OCI-LY3 (cell line): ENCODE results near the gene ICAM1.

ENCODE experiments used
- H2AFZ ChIP-seq: fragments of 200-600, 300-600 bp; shearing (Covaris generic); 2 replicates; pipeline ENCODE4 v1.6.0; 2014; ENCODE audit warnings: antibody characterized with exemption, low read depth, low read length
- H3K27ac ChIP-seq: fragments of 200-600, 300-600 bp; sonication (generic); 2 replicates; pipeline ENCODE4 v1.5.1; 2014; ENCODE audit warnings: mild to moderate bottlenecking, low read length, moderate library complexity, mixed read lengths
- H3K27me3 ChIP-seq: fragments of 200-600, 300-600 bp; sonication (generic); 2 replicates; pipeline ENCODE4 v1.6.1; 2014; ENCODE audit warnings: low read depth, low read length, mixed read lengths
- H3K36me3 ChIP-seq: fragments of 200-600, 300-600 bp; sonication (generic); replicated peaks from 2 replicates; pipeline ENCODE3; 2014; ENCODE audit warnings: low read depth, low read length, mixed read lengths
- H3K4me1 ChIP-seq: fragments of 300-600, 200-600 bp; sonication (generic); 2 replicates; pipeline ENCODE4 v1.6.1; 2014; ENCODE audit warnings: low read length, mixed read lengths
- H3K4me2 ChIP-seq: fragments of 200-600, 300-600 bp; sonication (generic); 2 replicates; pipeline ENCODE4 v1.6.1; 2014; ENCODE audit warnings: low read length, mixed read lengths
- H3K4me3 ChIP-seq: fragments of 300-600, 200-600 bp; sonication (generic); 2 replicates; pipeline ENCODE4 v1.5.1; 2014; ENCODE audit warnings: antibody characterized with exemption, mild to moderate bottlenecking, low read length, moderate library complexity
- H3K79me2 ChIP-seq: fragments of 300-600, 200-600 bp; shearing (Covaris generic); 2 replicates; pipeline ENCODE4 v1.6.1; 2014; ENCODE audit warnings: mild to moderate bottlenecking, low read length, mixed read lengths
- H3K9ac ChIP-seq: fragments of 300-600, 200-600 bp; shearing (Covaris generic); 2 replicates; pipeline ENCODE4 v1.6.0; 2014; ENCODE audit warnings: mild to moderate bottlenecking, low read length, moderate library complexity
- H3K9me3 ChIP-seq: fragments of 200-600, 300-600 bp; shearing (Covaris generic); 2 replicates; pipeline ENCODE4 v1.6.1; 2014; ENCODE audit warnings: low read length, mixed read lengths; ENCODE audit not compliant: insufficient read depth
- H4K20me1 ChIP-seq: fragments of 200-600, 300-600 bp; sonication (generic); 2 replicates; pipeline ENCODE4 v1.6.1; 2016; ENCODE audit warnings: low read length, mixed read lengths; ENCODE audit not compliant: insufficient read depth
- EZH2phosphoT487 ChIP-seq: fragments of 200-600 bp; shearing (Covaris generic); IDR thresholded peaks from 2 replicates; pipeline ENCODE4 v1.6.1; 2018; ENCODE audit warnings: antibody characterized with exemption, mixed run types, low read depth
- TF ChIP-seq, protein P1 (sequence below): fragments of 200-600, 300-600 bp; sonication (generic); IDR thresholded peaks from 2 replicates; pipeline ENCODE4 v1.5.1; 2014; ENCODE audit warnings: antibody characterized with exemption, low read length, low read depth

Gene ICAM1

DNA sequence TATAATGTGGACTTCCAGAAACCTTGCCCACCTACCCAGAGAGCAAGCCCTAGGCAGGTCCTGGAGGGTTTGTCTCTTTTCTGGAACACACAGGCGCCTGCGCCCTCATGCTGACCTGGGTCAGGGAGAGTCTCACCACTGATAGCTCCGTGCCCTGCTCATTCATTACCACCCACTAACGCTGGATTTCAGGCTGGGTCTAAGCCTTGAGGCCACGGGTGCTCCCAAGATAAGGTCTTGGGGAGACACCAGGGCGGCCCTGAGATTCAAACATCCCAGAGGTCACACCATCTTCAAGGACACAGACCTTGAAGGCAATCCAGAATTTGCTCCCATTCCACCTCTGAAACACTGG lies 44.9 kb upstream of the ICAM1 start:
- peaks cover 33% of the 10 kb centered on the region for H4K20me1 ChIP-seq
- TF ChIP-seq EZH2phosphoT487: no peak
- no peaks in the 10 kb centered on the region for H3K27me3 ChIP-seq
- H3K4me3 ChIP-seq: no peak overlapping the region
- H3K36me3 ChIP-seq: peaks cover 13% of the 10 kb centered on the region
- H3K9me3 ChIP-seq: no peaks in the 10 kb centered on the region
- no peak overlapping the region for H2AFZ ChIP-seq
- peaks cover 26% of the 10 kb centered on the region for H3K4me1 ChIP-seq
- H3K9ac ChIP-seq: no peak overlapping the region
- no peak overlapping the region for H3K27ac ChIP-seq
- H3K79me2 ChIP-seq: peaks cover 36% of the 10 kb centered on the region
- H3K4me2 ChIP-seq: no peak overlapping the region

DNA sequence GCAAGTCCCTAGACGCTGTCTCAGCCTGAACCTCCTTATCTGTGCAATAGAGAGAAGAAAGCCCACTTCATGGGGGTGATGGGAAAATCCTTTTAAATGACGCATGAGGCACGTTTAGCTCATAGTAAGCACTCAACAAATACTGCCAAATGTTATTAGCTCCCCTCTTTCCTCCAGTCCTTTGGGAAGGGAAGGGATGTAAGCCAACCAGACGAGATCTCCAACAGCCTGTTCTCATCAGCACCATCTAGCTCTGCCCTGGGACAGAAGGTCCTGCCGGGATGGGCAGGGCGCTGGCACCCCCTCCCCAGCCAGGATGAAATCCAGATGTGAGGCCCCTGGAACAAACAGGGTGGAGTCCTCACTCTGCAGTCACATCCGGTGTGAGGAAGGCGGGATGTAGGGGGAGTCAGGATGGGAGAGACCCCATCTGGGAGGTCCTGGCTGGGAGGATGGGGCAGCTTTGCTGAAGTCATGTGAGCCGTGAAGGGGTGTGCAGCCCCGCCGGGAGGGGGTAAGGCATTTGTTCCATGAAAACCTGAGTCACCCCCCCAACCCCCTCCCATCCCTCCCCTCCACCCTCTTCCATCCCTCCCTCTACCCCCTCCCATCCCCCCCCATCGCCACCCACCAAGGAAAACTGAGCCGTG lies 44.4 kb upstream of the ICAM1 start:
- peaks cover 36% of the 10 kb centered on the region for H3K79me2 ChIP-seq
- no peaks in the 10 kb centered on the region for H3K9me3 ChIP-seq
- no peaks in the 10 kb centered on the region for H3K27me3 ChIP-seq
- peaks cover 33% of the 10 kb centered on the region for H4K20me1 ChIP-seq
- H3K4me2 ChIP-seq: no peak overlapping the region
- peaks cover 27% of the 10 kb centered on the region for H3K4me1 ChIP-seq
- H3K27ac ChIP-seq: no peak overlapping the region
- H3K36me3 ChIP-seq: peaks cover 13% of the 10 kb centered on the region
- no peak overlapping the region for H3K9ac ChIP-seq
- no peak overlapping the region for H2AFZ ChIP-seq
- TF ChIP-seq, protein P1, sequence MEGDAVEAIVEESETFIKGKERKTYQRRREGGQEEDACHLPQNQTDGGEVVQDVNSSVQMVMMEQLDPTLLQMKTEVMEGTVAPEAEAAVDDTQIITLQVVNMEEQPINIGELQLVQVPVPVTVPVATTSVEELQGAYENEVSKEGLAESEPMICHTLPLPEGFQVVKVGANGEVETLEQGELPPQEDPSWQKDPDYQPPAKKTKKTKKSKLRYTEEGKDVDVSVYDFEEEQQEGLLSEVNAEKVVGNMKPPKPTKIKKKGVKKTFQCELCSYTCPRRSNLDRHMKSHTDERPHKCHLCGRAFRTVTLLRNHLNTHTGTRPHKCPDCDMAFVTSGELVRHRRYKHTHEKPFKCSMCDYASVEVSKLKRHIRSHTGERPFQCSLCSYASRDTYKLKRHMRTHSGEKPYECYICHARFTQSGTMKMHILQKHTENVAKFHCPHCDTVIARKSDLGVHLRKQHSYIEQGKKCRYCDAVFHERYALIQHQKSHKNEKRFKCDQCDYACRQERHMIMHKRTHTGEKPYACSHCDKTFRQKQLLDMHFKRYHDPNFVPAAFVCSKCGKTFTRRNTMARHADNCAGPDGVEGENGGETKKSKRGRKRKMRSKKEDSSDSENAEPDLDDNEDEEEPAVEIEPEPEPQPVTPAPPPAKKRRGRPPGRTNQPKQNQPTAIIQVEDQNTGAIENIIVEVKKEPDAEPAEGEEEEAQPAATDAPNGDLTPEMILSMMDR: no peak
- TF ChIP-seq EZH2phosphoT487: no peak
- no peak overlapping the region for H3K4me3 ChIP-seq

DNA sequence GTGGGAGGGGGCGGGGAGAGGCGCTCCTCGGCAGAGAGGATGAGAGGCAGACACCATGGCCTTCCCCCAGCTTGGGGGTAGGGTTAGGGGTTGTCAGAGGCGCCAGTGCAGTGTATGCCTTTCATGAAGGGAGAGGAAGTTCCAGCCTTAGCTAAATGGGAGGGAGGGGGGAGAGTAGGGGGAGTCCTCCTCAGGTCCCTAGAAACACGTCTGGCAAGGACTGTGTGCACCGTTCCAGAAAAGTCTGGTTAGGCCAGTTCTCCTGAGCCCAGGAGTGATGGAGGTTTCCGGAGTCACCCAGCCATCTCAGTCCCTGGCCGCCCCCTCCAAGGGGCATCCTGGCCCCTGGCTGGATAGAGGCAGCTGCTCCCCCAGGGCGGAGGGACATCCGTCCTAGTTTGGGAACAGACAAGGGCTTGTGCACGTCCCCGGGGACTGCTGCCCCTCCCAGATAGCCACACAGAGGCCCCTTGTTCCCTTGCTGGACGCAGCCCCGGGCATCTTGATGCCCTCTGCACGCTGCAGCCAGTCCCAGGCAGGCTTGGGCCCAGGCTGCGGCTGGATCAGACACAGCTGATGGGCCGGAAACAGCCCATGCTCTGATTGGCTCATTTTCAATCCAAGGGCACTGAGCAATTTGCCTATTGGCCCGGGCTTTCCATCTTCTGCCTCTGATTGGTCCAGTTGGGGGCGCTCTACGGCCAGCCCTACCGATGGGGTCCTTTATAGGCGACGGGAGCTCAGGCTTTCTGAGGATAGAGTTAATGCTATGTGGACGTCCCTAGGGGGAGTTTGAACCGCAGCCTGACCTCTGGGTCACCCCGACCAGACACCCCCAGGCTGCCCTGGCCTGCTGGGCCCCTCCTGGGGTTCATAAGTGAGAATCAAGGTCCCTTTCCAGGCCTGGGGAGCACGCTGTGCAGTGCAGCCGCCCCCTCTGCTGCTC lies 43.6 kb upstream of the ICAM1 start:
- Histone ChIP-seq H3K27ac (no peak overlapping the region), H3K4me2 (peak overlapping the region; percentile 9; the same call in 1 of the 2 replicates), H3K4me3 (no peak overlapping the region), H3K36me3 (peaks cover 13% of the 10 kb centered on the region), H4K20me1 (peaks cover 33% of the 10 kb centered on the region), H3K79me2 (peaks cover 36% of the 10 kb centered on the region), H3K4me1 (peaks cover 35% of the 10 kb centered on the region), H3K9ac (no peak overlapping the region), H2AFZ (no peak overlapping the region), H3K27me3 (no peaks in the 10 kb centered on the region), H3K9me3 (no peaks in the 10 kb centered on the region)
- TF ChIP-seq, protein P1: peak; percentile 31
- no peak for TF ChIP-seq EZH2phosphoT487

- Histone ChIP-seq H3K4me3 (peak overlapping the region; percentile 10; the same call in 1 of the 2 replicates), H4K20me1 (peaks cover 33% of the 10 kb centered on the region), H3K79me2 (peaks cover 36% of the 10 kb centered on the region)
Measured at GRCh38 chr19:10228393-10228792, 42.5 kb upstream of the ICAM1 start.

More at GRCh38 chr19:10228393-10228792, 42.5 kb upstream of the ICAM1 start:
- peak overlapping the region; percentile 80 for H3K4me2 ChIP-seq
- no peaks in the 10 kb centered on the region for H3K9me3 ChIP-seq
- peak overlapping the region; percentile 24; the same call in 1 of the 2 replicates for H3K9ac ChIP-seq
- no peaks in the 10 kb centered on the region for H3K27me3 ChIP-seq
- H3K4me1 ChIP-seq: peaks cover 38% of the 10 kb centered on the region
- TF ChIP-seq, protein P1: no peak
- no peak for TF ChIP-seq EZH2phosphoT487
- H3K36me3 ChIP-seq: peaks cover 13% of the 10 kb centered on the region
- no peak overlapping the region for H2AFZ ChIP-seq
- H3K27ac ChIP-seq: peak overlapping the region; percentile 12; the same call in 1 of the 2 replicates
